ENCODE data around the gene THRAP3.
A peak's percentile ranks its signal among the peaks of the same experiment; 100 is the strongest.

THRAP3 gene

DNA sequence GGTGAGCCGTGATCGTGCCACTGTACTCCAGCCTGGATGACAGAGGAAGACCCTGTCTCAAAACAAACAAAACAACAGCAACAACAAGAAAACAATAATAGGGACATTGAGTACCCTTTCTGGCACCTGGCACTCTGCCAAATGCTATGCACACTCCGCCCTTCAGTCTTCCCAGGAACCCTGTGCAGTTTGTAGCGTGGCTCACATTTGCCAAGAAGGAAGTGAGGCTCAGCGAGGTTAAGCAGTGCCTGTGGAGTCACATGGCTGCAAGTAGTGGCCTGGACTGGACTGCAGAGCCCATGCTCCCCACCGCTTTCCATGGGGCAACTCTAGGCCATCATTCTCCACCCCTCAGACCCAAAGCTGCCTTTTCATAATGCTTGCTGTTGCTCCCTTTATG is 104.5 kb downstream of the THRAP3 start:
- DNase-seq: no peak

DNA sequence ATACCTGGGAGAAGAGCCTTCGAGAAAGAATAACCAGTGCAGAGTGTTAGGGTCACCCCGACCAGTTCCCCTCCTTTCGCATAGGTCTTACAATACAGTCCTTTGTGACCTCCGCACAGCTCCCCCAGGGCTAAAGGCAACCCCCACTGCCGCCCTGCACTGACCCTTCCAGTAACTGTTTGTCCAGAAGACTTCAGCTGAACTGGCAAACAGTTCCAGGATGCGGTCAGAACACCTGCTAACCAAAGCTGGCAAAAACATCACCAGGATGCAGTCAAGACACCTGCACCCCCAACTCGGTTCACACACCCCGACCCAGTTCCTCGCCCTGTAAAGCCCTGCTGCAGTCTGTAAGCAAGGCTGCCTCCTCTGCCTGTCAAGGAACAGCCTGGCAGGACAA is 105.6 kb downstream of the THRAP3 start:
- DNase-seq: no peak

DNA sequence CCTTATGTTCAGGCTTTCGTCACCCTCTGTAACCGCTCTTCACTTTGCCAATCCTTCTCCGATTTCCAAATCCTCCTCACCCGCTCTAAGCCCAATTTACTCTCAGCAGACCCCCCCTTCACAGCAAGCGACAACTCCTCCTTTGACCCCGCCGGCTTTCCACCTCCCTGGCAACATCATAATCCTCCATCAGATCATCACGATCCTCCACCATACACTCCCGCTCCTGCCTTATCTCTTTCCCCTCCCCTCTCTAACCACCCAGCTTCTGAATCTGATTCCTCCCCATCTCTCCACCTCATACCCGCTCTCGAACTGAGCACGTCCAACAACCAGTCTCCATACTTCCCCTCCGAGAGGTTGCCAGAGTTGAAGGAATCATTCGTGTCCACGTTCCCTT is 106.7 kb downstream of the THRAP3 start:
- DNase-seq: no peak

DNA sequence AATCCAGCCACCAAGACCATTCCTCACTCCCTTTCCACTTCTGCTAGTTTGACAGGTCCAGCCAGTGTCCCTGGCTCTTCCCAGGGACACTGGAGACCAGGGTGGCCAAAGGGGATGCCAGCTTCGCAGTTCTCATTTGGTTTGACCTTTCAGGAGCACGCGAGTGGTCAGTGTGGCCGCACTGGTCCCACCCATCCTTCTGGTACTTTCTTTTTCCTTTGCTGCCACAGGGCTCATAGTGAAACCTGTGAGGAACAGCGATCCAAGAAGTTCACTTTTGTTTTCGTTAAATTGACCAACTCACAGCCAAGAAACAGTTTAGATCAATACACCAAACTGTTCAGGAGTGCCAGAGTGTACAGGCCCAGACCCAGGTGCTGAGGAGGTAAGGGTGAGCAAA is 113.6 kb downstream of the THRAP3 start:
- DNase-seq: no peak

DNA sequence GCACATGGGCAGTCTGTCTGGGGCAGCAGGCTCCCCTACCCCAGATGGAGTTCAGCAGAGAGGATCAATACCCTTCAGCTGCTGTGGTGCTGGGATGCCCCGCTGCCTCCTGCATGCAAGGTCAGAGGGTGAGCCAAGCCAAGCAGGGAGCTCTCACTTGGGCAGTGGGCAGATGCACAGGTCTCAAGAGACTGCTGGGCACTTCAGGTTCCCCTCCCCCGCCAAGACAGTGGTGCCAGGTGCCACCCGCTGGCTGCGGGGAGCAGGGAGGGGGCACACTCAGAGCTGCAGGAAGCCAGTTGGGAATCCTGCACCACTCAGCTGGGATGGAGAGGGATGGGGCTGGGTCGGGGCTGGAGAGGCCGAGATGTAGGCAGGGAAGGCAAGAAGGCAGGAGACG is 115.0 kb downstream of the THRAP3 start:
- DNase-seq: no peak

DNA sequence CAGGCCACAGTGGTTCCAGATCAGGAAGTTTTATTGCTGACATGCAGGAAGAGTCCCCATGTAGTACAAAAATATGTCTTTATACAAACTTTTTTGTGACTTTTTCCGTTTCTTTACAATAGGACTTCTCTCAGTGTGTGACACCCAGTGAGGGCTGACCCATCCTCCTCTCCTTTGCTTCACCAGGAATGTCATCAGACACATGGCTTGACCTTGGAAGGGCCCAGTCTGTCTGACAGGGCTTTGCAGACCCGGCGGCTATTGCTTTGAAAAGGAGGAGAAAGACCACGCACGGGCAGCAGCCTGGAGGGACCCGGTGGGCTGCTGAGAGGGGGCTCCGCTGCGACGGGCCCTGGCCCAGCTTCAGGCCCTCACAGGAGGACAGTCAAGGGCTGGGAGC is 115.4 kb downstream of the THRAP3 start:
- no peak for DNase-seq

DNA sequence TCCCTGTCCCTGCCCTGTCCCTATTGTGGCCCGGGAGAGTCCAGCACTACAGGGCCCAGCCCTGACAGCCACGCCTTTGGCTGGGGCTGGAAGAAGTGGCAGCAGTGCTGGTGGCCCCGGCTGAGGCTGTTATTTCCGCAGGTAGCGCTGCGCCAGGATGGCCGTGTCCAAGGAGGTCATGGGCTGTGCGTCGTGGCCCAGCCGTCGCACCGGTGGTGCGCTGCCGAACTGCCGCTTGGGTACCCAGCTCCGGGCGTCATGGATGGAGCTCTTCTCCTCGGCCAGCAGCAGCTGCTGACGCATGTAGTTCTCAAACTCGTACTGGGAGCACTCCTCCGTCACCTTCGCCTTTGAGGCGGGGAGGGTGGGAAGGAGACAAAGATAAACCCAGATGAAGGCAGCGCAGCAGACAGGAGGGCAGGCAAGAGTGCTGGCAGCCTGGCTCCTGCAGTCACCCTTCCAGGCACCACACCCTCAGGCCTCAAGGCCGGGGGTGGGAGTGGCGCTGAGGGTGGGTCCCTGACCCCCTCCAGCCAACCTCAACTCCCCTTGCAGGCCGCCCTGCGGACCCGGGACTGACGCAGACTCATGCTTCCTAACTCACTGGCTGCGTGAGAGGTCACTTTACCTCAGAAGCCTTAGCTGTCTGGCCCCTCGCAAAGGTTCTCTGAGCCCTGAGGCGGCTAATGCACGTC is 117.5 kb downstream of the THRAP3 start:
- no peak for DNase-seq

DNA sequence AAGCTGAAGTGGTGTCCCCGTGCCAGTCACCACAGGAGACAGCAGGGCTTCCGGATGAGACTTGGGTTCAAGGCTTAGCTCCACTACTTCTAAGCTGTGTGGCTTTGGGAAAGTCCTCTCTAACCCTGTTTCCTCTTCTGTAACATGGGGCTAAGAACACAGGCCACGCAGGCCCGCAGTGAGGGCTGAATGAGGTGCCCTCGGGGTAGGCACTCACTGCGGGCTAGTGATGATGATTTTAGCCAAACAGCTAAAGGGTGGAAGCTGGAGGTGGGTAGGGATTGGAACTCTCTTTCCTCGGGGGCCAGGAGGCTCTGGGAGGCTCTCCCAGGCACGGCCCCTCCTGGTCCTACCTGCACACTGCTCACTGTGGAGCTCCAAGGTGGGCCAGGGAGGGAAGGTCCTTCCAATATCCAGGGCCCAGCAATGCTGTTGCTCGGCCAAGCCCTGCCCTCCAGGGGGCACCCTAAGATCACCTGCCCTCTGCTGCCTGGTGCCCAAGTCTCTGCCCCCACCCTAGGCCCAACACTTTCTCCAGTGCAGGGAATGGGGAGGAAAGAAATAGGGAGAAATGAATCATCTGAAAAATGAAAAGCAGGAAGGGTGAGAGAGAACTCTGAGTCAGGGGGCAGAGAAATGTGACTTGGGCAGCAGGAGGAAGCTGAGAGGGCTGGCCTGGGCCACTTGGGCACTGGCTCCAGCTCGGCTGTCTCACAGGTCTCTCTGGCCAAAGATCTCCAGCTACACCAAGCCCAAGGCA is 118.4 kb downstream of the THRAP3 start:
- peak; percentile 37 to 45 for DNase-seq

DNA sequence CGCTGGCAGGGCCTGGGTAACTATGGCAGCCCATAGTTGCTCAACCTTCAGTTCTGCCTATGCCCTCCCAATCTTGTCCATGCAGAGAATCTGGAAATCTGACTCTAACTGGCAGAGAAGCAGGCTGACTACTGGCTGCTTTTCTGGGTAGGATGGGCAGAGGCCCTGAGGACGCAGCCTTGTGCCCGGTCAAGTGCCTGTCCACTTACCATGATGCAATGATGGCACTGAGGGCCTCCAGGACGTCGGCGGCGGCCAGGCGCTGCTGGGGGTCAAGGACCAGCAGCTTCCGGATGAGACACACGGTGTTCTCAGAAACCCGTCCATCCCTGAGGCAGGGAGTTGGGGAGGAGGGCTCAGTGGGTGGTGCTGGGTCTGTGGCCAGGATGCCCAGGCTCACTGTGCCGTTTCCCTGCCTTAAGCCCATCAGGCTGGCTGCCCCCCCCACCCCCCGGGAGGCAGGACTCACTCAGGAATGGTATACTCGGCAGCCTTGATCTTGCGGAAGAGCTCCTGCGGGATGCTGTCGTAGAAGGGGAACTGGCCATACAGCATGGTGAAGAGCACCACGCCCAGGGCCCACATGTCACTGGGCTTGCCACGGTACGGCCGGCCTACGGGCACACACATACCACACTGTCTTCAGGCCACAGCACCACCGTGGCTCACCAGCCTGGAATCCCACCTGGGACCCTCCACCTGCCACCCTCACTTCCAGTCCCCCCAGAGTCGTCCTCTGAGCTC is 119.6 kb downstream of the THRAP3 start:
- DNase-seq: no peak

DNA sequence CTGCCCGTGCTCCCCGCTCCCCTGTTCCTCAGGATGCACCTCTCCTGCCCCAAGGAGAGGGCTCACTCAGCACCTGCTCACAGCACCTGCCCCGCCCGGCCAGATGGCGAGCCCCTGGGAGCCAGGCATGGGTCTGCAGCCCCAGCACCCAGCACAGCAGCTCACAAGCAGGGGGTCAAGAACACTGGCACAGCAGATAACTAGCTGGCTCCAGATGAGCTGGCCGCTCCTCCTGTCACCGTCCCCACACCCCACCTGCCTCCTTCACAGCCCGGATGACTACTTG is 120.1 kb downstream of the THRAP3 start:
- DNase-seq: no peak

DNA sequence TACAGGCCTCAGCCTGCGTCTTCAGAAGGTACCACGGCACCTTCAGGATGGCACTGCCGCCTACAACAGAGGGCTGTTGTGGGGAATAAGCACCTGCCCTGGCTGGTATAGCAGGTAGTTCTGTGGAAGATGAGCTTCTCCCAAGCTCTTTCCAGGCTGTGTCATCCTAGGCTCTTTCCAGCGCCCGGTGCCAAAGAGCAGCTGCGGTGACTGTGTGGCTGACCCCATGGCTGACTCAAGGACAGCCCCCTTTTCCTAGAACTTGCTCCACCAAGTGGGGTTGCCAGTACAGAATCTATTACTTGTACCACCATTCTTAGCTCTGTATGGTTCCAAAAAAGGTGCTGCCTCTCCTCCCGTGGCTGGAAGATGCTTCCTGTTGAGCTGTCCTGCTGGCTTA is 121.1 kb downstream of the THRAP3 start:
- DNase-seq: no peak

DNA sequence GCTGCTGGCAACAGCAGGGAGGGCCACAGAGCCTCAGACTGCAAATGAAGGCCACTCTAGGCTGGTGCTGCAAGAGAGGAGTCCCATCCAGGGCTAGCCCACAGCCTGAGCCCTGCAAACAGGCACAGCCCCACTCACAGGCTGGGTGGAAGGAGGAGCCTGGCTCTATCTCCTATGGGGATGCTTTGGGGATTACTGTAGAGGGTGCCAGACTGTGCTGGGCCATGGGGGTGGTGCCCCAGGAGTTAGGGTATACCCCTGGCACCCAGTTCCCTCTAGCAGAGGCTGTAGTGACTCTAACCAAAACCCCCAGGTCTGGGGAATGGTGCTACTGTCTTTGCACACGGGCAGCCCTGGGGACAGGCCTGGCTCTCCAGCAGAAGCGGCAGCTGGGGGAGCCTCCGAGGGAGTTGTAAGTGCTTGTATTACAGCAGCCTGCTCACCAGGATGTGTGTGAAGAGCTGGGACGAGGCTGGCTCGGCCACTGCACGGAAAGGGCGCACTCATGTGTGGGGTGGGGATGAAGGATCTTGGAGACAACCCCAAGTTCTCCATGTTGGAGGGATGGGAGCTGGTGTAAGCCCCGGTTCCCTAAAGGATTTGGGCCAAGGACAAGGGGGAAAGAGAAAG is 122.6 kb downstream of the THRAP3 start:
- DNase-seq: no peak

DNA sequence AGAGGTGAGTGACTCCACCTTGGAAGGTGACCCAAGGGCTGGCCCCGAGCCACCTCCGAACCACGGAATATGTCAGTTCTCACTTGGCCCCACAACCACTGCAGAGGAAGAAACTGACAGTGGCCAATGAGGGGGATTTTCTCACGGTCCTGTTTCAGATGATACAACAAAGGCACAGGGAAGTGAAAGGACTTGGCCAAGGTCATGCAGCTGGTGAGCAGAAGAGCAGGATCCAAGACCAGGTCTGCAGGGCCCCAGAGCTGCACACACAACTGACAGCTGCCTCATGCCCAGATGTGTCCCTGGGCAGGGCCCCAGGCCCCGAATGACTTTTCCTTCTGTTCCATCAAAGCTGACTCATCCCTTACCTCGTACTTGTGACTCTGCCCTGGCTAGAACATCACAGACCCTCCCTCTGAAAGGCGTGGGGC is 125.0 kb downstream of the THRAP3 start:
- no peak for DNase-seq

DNA sequence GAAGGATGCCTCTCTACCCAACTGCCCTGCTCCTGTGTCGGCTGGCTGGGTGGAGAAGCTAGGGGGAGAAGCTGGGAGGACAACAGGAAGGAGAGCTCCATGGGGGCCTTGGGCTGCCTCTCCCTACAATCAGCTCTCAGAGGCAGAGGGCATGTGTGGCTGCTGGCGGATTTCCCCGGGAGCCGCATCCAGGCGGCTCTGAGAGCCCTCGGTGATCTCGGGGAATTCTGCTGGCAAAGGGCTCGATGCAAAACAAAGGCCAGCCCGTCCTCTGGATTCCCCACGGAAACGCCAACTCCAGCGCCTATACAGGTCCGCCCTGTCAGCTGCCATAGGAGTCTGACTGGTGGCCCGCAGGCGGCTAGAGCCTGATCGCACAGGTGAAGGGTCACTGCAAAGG is 125.6 kb downstream of the THRAP3 start:
- no peak for DNase-seq

DNA sequence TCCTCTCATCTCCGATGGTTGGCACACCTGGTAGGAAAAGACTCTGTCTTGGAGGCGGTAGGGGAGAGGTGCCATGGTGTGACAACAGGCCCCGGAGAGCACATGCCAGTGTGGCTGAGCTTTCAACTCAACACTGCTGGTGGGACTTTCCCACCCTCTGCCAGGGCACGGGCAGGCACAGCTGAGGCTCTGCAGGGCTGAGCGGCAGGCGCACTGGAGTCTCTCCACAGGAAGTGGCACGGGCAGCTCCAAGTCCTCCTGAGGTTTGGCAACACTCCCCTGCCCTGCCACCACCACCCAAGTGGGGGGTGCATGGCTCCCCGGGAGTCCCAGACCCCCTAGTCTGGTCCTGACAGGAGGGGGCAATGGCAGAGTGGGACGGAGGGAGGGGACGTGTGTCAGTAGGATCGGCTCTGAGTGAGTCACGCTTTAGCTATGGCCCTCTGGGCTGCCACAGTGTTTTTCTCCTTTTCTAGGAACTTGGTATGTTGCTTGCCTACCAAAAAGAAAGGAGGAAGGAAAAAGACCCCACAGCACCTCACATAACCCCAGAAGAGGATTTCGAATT is 126.5 kb downstream of the THRAP3 start:
- peak; percentile 32 to 48 for DNase-seq

DNA sequence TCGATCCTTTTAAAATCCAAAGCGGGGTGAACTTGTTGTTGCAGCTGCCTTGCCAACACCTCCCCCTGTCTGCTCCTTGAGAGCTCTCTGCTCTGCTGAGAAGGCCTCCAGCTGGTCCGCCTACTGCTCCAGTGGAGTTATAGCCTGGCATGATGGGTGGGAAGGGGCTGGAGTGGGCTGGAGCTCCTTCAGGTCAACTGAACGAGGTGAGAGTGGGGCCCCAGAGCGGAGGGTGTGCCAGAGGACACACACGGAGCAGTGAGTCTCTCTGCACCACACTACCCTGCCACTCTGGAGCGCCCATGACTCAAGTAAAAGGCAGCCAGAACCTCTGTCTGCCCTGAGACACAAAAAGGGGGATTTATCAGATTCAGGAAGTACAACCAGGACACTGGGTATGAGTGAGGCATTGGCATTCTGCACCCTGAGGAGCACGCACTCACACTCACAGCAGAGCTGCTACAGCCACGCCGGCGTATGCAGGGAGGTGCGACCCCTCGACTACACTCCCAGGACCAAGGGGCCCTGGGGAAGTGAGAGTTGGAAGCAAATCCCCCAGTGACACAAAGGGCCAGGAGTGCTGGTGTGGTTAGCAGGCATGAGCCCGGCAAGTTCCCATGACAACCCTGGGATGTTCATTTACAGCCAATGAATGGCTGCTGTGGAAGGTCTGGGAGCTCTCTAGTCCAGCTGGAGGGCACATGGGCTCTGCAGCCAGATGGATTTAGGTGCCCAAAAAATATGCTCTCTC is 127.2 kb downstream of the THRAP3 start:
- DNase-seq: no peak

DNA sequence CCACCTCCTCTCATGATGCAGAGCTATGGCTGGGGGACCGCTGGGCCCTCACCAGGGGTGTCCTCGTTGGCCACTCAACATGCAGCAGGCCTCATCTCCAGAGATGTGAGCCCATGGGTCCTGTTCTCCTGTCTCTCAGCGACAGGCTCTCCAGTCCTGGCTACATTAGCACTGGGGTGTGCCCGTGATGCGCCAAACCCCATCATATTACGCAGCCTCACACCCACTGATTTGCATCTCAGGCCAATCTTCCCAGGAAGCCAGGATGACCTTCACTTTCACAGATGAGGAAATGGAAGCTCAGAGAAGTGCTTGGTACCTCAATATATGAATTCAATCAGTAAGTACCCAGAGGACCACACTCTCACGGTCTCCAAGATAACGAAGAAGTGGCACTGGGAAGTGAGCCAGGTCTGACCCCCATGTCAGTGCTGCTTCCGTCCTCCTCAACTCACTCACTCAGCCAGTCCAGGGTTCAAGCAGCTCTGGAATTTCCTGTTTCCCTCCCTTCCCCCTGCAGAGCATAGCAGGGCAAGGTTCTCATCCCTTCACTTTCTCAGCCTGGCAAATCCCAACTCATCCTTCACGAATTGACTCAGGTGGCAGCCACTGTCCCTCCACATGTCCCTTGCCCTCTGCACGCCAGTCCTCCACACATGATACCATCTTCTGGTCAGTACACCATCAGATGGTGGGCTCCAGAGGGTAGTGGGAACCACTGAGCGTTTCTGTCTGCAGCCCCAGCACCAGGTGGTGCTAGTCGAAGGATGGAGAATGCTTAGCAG is 128.1 kb downstream of the THRAP3 start:
- DNase-seq: no peak

DNA sequence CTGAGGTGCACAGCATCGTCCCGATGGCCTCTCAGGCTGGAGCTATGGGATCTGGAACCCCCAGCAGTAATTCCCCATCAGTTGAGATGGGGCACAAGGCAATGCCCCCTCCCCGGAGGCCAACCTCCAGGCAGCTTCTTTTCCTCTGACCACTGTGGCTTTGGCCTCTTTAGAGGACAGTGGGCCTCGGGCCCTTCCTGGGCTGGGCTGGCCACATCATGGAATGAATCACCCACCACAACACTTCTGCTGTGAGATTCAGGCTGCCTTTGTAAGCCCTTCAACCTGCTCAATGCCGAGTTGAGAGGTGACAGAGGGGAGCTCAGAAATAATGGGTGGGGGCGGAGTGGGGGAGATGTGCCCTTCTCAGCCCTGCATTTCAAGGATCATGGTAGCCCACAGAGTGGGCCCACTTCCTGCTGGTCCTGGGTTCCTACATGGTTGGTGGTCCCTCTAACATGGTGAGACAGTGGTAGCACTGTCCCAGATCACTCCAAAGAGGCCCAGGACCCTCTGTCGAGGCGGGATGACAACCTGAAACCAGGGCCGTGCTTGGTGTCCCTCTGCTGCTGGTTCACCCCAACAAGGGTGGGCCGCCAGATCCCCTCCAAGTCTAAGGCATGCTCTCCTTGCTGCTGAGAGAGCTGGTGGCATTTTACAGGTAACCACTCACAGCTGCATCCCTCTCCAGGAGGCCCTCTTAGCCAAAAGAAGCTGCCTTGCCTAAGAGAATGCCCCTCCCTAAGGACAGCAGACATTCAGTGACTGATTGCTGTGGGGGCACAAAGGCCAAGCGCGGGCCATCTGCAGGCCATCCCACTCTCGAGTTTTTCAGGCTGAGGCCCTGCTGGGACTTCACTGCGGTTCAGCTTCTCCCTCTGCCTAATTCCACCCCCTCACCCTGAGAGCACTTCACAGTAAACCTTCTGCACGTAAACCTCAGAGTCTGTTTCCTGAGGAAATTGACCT is 129.0 kb downstream of the THRAP3 start:
- no peak for DNase-seq

DNA sequence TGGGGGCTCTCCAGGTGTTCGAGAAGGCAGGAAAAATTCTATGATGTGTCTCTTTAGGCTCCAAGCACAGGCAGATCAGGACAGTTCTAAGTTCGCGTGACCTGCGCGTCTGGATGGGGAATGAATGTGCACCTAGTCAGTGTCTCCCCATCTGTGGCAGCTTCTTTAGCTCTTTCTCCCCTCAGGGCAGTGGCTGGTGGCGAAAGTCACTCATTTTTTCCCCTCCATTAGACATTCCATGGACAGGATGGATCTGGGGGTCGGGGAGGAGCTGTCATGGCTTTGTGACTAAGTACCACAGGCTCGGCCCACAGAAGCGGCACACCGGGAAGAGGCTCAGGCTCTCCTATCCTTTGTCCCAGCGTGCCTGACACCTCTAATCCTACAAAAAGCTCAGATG is 130.2 kb downstream of the THRAP3 start:
- DNase-seq: no peak
